HL-60 (cell line): ENCODE data around the gene LARP1.

ENCODE experiments used
- DNase-seq, 2 experiments: peaks; one replicate each; pipeline ENCODE4 v3.0.0-alpha.2; 2010 to 2020; ENCODE audit warnings: low read depth in 1 of 2, low spot score in 1 of 2
- H3K27ac ChIP-seq: fragments of 250-450 bp; sonication (Bioruptor Pico); replicated peaks from 2 replicates; pipeline ENCODE4 v1.5.1; 2020; ENCODE audit warnings: mild to moderate bottlenecking, moderate library complexity
- H3K27me3 ChIP-seq: fragments of 250-450 bp; sonication (Bioruptor Pico); 2 replicates; pipeline ENCODE4 v1.5.1; 2021; ENCODE audit warnings: mild to moderate bottlenecking, moderate library complexity; ENCODE audit not compliant: insufficient read depth, poor library complexity, severe bottlenecking
- H3K4me3 ChIP-seq: replicated peaks from 2 replicates; pipeline ENCODE4 v1.5.1; 2011; ENCODE audit warnings: mild to moderate bottlenecking, control low read depth, low read length; ENCODE audit not compliant: insufficient read depth
- CTCF ChIP-seq: IDR thresholded peaks from one replicate; pipeline ENCODE4 v1.5.1; 2011; ENCODE audit warnings: low read length, control low read depth, inconsistent platforms; ENCODE audit not compliant: insufficient read depth
- GABPA ChIP-seq: IDR thresholded peaks from 2 replicates; pipeline ENCODE4 v1.6.1; 2012; ENCODE audit warnings: low read depth
- POLR2AphosphoS5 ChIP-seq: IDR thresholded peaks from 2 replicates; pipeline ENCODE4 v1.6.1; 2012; ENCODE audit warnings: low read depth
- REST ChIP-seq: IDR thresholded peaks from 2 replicates; pipeline ENCODE4 v1.6.1; 2012; ENCODE audit warnings: low read depth; ENCODE audit not compliant: insufficient replicate concordance
- SPI1 ChIP-seq: IDR thresholded peaks from 2 replicates; pipeline ENCODE4 v1.6.1; 2012; ENCODE audit warnings: low read depth, mild to moderate bottlenecking, borderline replicate concordance

LARP1 gene

GRCh38 chr5:154801083-154801482, 45.9 kb downstream of the LARP1 start:
- Histone ChIP-seq H3K27ac (no peak overlapping the region), H3K4me3 (no peak overlapping the region), H3K27me3 (no peaks in the 10 kb centered on the region)
- DNase-seq = no peak
- no peak for TF ChIP-seq REST
- no peak for TF ChIP-seq CTCF
- no peak for TF ChIP-seq POLR2AphosphoS5
- no peak for TF ChIP-seq SPI1
- no peak for TF ChIP-seq GABPA

GRCh38 chr5:154802050-154802449, 46.9 kb downstream of the LARP1 start:
- H3K4me3 ChIP-seq = no peak overlapping the region
- H3K27ac ChIP-seq = no peak overlapping the region
- TF ChIP-seq CTCF (no peak), REST (no peak), POLR2AphosphoS5 (no peak), GABPA (no peak), SPI1 (no peak)
- DNase-seq = no peak
- no peaks in the 10 kb centered on the region for H3K27me3 ChIP-seq

- H3K27me3 ChIP-seq = no peaks in the 10 kb centered on the region
- H3K27ac ChIP-seq = no peak overlapping the region
- H3K4me3 ChIP-seq = no peak overlapping the region
- TF ChIP-seq GABPA = no peak
- TF ChIP-seq POLR2AphosphoS5 = no peak
- TF ChIP-seq CTCF = no peak
- no peak for TF ChIP-seq REST
- TF ChIP-seq SPI1 = no peak
- DNase-seq = no peak
Measured at GRCh38 chr5:154806176-154806575, 51.0 kb downstream of the LARP1 start.
